ENCODE data around the gene MUC4.

DNA sequence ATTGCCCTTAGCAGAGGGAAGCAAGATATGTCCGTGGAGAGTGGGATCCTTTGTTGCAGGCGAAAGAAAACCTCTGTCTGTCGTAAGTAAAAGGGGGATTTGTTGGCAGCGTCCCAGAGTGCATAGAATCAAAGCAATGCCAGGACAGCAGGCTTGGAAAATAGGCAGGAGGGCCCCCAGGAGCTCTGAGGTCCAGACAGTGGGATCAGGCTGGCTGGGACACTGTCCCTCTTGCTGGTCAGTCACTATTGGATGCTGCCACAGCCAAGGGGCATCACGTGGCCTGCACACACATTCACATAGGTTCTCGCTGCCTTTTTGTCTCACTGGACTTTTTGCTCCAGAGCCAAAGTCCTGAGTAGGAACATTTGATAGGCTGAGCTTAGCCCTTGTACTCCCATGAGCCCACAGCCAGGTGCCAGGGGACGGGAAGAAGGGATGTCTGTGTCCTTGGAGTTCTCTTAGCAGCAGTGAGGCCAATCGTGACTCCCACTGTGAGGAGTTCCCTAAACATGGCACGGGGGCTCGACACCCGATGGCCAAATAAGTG is 80.3 kb downstream of the MUC4 start:
- TF ChIP-seq, protein P1, sequence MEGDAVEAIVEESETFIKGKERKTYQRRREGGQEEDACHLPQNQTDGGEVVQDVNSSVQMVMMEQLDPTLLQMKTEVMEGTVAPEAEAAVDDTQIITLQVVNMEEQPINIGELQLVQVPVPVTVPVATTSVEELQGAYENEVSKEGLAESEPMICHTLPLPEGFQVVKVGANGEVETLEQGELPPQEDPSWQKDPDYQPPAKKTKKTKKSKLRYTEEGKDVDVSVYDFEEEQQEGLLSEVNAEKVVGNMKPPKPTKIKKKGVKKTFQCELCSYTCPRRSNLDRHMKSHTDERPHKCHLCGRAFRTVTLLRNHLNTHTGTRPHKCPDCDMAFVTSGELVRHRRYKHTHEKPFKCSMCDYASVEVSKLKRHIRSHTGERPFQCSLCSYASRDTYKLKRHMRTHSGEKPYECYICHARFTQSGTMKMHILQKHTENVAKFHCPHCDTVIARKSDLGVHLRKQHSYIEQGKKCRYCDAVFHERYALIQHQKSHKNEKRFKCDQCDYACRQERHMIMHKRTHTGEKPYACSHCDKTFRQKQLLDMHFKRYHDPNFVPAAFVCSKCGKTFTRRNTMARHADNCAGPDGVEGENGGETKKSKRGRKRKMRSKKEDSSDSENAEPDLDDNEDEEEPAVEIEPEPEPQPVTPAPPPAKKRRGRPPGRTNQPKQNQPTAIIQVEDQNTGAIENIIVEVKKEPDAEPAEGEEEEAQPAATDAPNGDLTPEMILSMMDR (IDR thresholded peaks at IDR 0.05; ENCODE audit: insufficient read depth, low read length, poor library complexity, severe bottlenecking), result no peak
- TF ChIP-seq EZH2phosphoT487 (conservative IDR thresholded peaks at IDR 0.05; ENCODE audit: low read length), result no peak

Data from SU-DHL-6 (cell line).